Natural killer cell (primary cell): ENCODE results near the gene ZKSCAN3. TPM values are rescaled to one million over a fixed set of nuclear protein-coding genes. Genes with fewer than 3 reads are reported as not detected.

Experiments used
- ATAC-seq, 3 donors: fragments of 150-1000 bp in 2 of 3; fragments of 200-7000 bp in 1 of 3; cut with Tn5 transposase; 1 replicate in 1 of 3; 2 replicates in 2 of 3; pipeline ENCODE4 v1.10.0; 2021; ENCODE audit warnings: mild to moderate bottlenecking in 2 of 3, moderate library complexity in 2 of 3
- DNase-seq, 2 donors: peaks; one replicate each; pipeline versions ENCODE4 v3.0.0 to v3.0.0-alpha.2; 2013 to 2021; ENCODE audit warnings: mixed read lengths in 1 of 2
- H3K27ac ChIP-seq: one replicate; pipeline ENCODE4 v1.5.1; 2013; ENCODE audit warnings: mild to moderate bottlenecking, low read length
- H3K27me3 ChIP-seq: one replicate; pipeline ENCODE4 v1.6.1; 2013; ENCODE audit warnings: low read length; ENCODE audit not compliant: control insufficient read depth, insufficient read depth
- H3K36me3 ChIP-seq: one replicate; pipeline ENCODE4 v1.6.1; 2013; ENCODE audit warnings: low read length; ENCODE audit not compliant: control insufficient read depth, insufficient read depth
- H3K4me1 ChIP-seq: one replicate; pipeline ENCODE4 v1.6.1; 2013; ENCODE audit warnings: low read length; ENCODE audit not compliant: control insufficient read depth, insufficient read depth
- H3K4me3 ChIP-seq: one replicate; pipeline ENCODE4 v1.5.1; 2013; ENCODE audit warnings: low read length
- H3K9me3 ChIP-seq: one replicate; pipeline ENCODE4 v1.6.1; 2013; ENCODE audit warnings: low read length; ENCODE audit not compliant: control insufficient read depth, insufficient read depth
- H3K27ac Mint-ChIP-seq, 2 donors: one replicate each; pipeline ENCODE4 v1.8.0; 2022; ENCODE audit warnings: mild to moderate bottlenecking in 2 of 2, mixed read lengths in 2 of 2, moderate library complexity in 1 of 2
- H3K27me3 Mint-ChIP-seq, 2 donors: one replicate each; pipeline ENCODE4 v1.8.0; 2022; ENCODE audit warnings: low read depth in 2 of 2, mixed read lengths in 2 of 2
- H3K36me3 Mint-ChIP-seq: one replicate; pipeline ENCODE4 v1.8.0; 2022; ENCODE audit warnings: mixed read lengths
- H3K4me1 Mint-ChIP-seq, 2 donors: one replicate each; pipeline ENCODE4 v1.8.0; 2022; ENCODE audit warnings: mixed read lengths in 2 of 2
- H3K4me3 Mint-ChIP-seq: one replicate; pipeline ENCODE4 v1.8.0; 2022; ENCODE audit warnings: mild to moderate bottlenecking, moderate library complexity, mixed read lengths
- H3K9me3 Mint-ChIP-seq, 2 donors: one replicate each; pipeline ENCODE4 v1.8.0; 2022; ENCODE audit warnings: mixed read lengths in 2 of 2
- WGBS: methylation state at CpG from one replicate; pipeline ENCODE4 v1.1.7; 2013; ENCODE audit warnings: missing lambda C conversion rate; ENCODE audit not compliant: insufficient coverage; 5-methylcytosine and 5-hydroxymethylcytosine counted together
- intact Hi-C: fragments of 100-400 bp; cut with micrococcal nuclease; formaldehyde crosslinking; loops from one replicate; pipeline ENCODE4 v1.14.2; 2022
- total RNA-seq, 4 donors: library from RNA; stranded (reverse); fragments of 120-200 nt in 1 of 4; gene quantifications; one replicate each; pipeline versions ENCODE4 v1.2.3 to v1.2.4, GENCODE V29; 2013 to 2022
- TF ChIP-seq, protein P1 (sequence below): fragments of 200-600 bp; IDR thresholded peaks from one replicate; pipeline ENCODE4 v1.8.0; 2022; ENCODE audit warnings: antibody characterized with exemption

Gene ZKSCAN3
- total RNA-seq, 3 donors from 2014 or later (not counting 1 experiment from before 2014, with no cell fraction given): 3.1 to 6.0 (median 4.7) TPM

DNA sequence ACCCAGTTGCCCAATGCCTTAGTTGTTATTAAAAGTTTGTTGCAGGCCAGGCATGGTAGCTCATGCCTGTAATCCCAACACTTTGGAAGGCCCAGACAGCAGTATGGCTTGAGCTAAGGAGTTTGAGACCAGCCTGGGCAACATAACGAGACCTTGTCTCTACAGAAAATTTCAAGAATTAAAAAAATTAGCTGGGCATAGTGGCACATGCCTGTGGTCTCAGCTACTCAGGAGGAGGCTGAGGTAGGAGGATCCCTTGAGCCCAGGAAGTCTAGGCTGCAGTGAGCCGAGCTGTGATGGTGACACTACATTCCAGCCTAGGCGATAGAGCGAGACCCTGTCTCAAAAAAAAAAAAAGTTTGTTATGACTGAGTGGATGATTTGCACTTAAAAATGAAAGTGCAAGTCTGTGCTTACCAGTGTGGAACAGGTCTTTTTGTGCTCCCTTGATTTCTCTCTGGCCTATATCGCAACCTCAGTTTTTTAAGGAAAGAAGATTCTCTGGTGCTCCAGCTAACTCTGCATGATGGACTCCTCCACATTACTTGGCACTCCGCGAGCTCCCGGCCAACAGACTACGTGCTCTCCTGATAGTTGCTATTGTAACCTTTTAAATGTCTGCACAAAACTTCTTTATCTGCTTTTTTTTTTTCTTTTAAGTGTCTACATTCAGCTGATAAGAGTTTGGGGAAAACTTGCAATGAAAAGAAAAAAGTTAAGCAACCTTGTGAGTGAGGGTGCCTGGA is 22.1 kb downstream of the ZKSCAN3 start:
- Mint-ChIP-seq H3K27ac (no peak overlapping the region), H3K9me3 (no peaks in the 10 kb centered on the region), H3K36me3 (no peaks in the 10 kb centered on the region), H3K4me1 (no peaks in the 10 kb centered on the region), H3K27me3 (no peaks in the 10 kb centered on the region), H3K4me3 (no peak overlapping the region)
- ATAC-seq (no peak), DNase-seq (no peak)
- intact Hi-C loops: no loop called here
- Histone ChIP-seq H3K36me3 (peaks cover 2% of the 10 kb centered on the region), H3K27me3 (no peaks in the 10 kb centered on the region), H3K4me1 (no peaks in the 10 kb centered on the region), H3K4me3 (no peak overlapping the region), H3K27ac (no peak overlapping the region), H3K9me3 (no peaks in the 10 kb centered on the region)
- TF ChIP-seq, protein P1, sequence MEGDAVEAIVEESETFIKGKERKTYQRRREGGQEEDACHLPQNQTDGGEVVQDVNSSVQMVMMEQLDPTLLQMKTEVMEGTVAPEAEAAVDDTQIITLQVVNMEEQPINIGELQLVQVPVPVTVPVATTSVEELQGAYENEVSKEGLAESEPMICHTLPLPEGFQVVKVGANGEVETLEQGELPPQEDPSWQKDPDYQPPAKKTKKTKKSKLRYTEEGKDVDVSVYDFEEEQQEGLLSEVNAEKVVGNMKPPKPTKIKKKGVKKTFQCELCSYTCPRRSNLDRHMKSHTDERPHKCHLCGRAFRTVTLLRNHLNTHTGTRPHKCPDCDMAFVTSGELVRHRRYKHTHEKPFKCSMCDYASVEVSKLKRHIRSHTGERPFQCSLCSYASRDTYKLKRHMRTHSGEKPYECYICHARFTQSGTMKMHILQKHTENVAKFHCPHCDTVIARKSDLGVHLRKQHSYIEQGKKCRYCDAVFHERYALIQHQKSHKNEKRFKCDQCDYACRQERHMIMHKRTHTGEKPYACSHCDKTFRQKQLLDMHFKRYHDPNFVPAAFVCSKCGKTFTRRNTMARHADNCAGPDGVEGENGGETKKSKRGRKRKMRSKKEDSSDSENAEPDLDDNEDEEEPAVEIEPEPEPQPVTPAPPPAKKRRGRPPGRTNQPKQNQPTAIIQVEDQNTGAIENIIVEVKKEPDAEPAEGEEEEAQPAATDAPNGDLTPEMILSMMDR: no peak
- 84% methylated on average over 9 of the region's 9 CpGs for WGBS

DNA sequence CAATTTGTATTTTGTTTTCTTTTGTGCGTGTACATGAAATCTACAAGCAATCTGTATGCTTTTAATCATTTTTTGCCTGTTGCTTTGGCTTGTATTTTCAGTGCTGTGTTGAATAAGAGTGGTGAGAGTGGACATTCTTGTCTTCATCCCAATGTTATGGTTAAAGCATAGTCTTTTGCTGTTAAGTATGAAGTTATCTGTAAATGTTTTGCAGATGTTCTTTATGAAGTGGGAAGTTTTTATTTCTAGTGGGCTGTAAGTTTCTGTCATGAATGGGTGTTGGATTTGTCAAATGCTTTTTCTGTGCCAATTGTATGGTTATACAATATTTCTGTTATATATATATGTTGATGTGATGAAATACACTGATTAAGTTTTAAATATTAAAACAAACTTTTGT is 24.2 kb downstream of the ZKSCAN3 start:
- H3K4me3 Mint-ChIP-seq: no peak overlapping the region
- Histone ChIP-seq H3K36me3 (peaks cover 2% of the 10 kb centered on the region), H3K4me1 (no peaks in the 10 kb centered on the region), H3K4me3 (no peak overlapping the region), H3K27ac (no peak overlapping the region), H3K9me3 (no peaks in the 10 kb centered on the region), H3K27me3 (no peaks in the 10 kb centered on the region)
- no peak overlapping the region for H3K27ac Mint-ChIP-seq
- no peaks in the 10 kb centered on the region for H3K9me3 Mint-ChIP-seq
- DNase-seq (no peak), ATAC-seq (no peak)
- H3K4me1 Mint-ChIP-seq: no peaks in the 10 kb centered on the region
- TF ChIP-seq, protein P1: no peak
- intact Hi-C loops: no loop called here
- H3K27me3 Mint-ChIP-seq: no peaks in the 10 kb centered on the region
- H3K36me3 Mint-ChIP-seq: no peaks in the 10 kb centered on the region
- 100% methylated on average over 1 of the region's 1 CpG for WGBS

DNA sequence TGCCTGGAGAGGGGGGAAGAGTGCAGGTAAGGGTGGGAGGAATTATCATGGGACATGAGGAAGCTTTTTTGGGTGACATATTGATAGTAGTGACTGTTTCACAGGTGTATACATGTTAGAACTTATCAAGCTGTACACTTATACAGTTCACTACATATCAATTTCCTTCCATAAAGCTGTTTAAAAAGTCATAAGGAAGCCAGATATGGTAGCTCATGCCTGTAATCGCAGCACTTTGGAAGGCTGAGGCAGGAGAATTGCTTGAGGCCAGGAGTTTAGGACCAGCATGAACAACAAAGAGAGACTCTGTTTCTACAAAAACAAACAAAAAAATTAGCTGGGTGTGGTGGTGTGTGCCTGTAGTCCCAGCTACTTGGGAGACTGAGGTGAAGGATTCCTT is 28.1 kb downstream of the ZKSCAN3 start:
- TF ChIP-seq, protein P1: no peak
- intact Hi-C loops: no loop called here

DNA sequence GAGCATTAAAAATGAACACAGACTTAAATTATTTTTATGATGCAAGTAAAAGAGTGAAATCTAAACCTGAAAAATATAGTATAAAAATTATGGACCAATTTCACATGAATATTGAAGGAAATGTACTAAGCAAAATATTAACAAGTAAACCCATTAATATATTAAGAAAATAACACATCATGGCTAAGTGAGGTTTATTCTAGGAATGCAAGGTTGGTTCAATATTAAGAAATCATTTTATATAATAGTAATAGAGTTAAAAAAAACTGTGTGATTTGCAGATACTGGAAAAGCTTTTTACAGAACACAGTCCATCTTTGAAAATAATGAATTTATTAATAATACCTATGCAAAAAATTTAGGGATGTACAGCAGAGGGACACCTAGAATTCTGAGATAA is 28.9 kb downstream of the ZKSCAN3 start:
- Histone ChIP-seq H3K4me1 (peaks cover 7% of the 10 kb centered on the region), H3K27ac (no peak overlapping the region), H3K36me3 (peaks cover 20% of the 10 kb centered on the region), H3K4me3 (no peak overlapping the region), H3K27me3 (no peaks in the 10 kb centered on the region), H3K9me3 (no peaks in the 10 kb centered on the region)
- no peaks in the 10 kb centered on the region for H3K9me3 Mint-ChIP-seq
- H3K27ac Mint-ChIP-seq: no peak overlapping the region
- TF ChIP-seq, protein P1: no peak
- ATAC-seq (no peak), DNase-seq (no peak)
- no peak overlapping the region for H3K4me3 Mint-ChIP-seq
- peaks cover 26% of the 10 kb centered on the region for H3K36me3 Mint-ChIP-seq
- intact Hi-C loops: no loop called here
- H3K27me3 Mint-ChIP-seq: no peaks in the 10 kb centered on the region
- peaks cover 15 to 22% of the 10 kb centered on the region in 2 donors for H3K4me1 Mint-ChIP-seq

More for the DNA sequence above, 28.1 kb downstream of the ZKSCAN3 start:
- peaks cover 26% of the 10 kb centered on the region for H3K36me3 Mint-ChIP-seq
- WGBS: 100% methylated on average over 1 of the region's 1 CpG
- H3K36me3 ChIP-seq: peaks cover 20% of the 10 kb centered on the region
- ATAC-seq (no peak), DNase-seq (no peak)
- H3K4me3 ChIP-seq: no peak overlapping the region
- H3K9me3 ChIP-seq: no peaks in the 10 kb centered on the region
- H3K4me1 ChIP-seq: no peaks in the 10 kb centered on the region
- H3K4me3 Mint-ChIP-seq: no peak overlapping the region
- no peaks in the 10 kb centered on the region for H3K27me3 Mint-ChIP-seq
- H3K27ac Mint-ChIP-seq: no peak overlapping the region
- H3K4me1 Mint-ChIP-seq: peaks cover 10 to 14% of the 10 kb centered on the region in 2 donors
- no peaks in the 10 kb centered on the region for H3K27me3 ChIP-seq
- no peak overlapping the region for H3K27ac ChIP-seq
- H3K9me3 Mint-ChIP-seq: no peaks in the 10 kb centered on the region
